ENCODE data around the gene B3GAT2. TPM values are rescaled to one million over a fixed set of nuclear protein-coding genes. Genes with fewer than 3 reads are reported as not detected.

Gene B3GAT2
- total and polyA plus RNA-seq, 2 experiments from 2014 or later = 0.34 TPM; not detected in 1

DNA sequence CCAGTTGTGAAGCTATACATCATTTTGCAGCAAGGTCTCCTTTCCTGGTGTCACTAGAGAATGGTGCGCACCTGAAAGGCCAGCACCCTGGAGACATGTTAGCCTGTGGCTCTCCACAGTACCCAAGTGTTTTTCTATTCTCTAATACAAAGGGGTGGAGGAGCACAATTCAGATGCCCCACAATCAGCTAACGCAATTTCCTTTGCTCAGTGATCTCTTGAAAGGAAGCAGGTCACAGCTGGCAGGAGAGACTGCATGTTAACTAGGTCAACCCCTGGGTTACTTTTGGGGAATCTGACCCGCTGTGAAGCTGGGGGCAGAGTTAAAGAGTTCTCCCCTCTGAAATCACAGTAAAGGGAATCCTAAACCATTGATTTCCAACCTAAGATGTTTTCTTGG is 92.5 kb downstream of the B3GAT2 start:
- H3K27ac ChIP-seq = no peak overlapping the region
- H2AFZ ChIP-seq = no peak overlapping the region
- no peaks in the 10 kb centered on the region for H3K9me2 ChIP-seq (ENCODE audit: insufficient read depth)
- TF ChIP-seq EZH2phosphoT487 (IDR thresholded peaks at IDR 0.05; ENCODE audit: insufficient read depth, low read depth) = no peak
- no peak for TF ChIP-seq EZH2 (IDR thresholded peaks at IDR 0.05; ENCODE audit: insufficient read depth, poor library complexity, severe bottlenecking)
- no peak overlapping the region for H3K9ac ChIP-seq
- H3K4me2 ChIP-seq (ENCODE audit: unreplicated experiment) = no peak overlapping the region
- no peaks in the 10 kb centered on the region for H4K20me1 ChIP-seq (ENCODE audit: insufficient read depth)
- H3K4me3 ChIP-seq = no peak overlapping the region
- no peaks in the 10 kb centered on the region for H3K9me3 ChIP-seq (ENCODE audit: low read depth)
- H3K79me2 ChIP-seq (ENCODE audit: insufficient read depth) = no peaks in the 10 kb centered on the region
- no peaks in the 10 kb centered on the region for H3K27me3 ChIP-seq (replicated peaks; ENCODE audit: insufficient read depth)
- H3K4me1 ChIP-seq (ENCODE audit: insufficient read depth) = 0 out of 2 replicates have a peak, but pooled peaks cover 6% of the 10 kb centered on the region
- DNase-seq = no peak
- WGBS, 2 experiments (ENCODE audit: low coverage in 1 of 2, low lambda C conversion rate in 2 of 2, missing lambda C conversion rate in 2 of 2) = 79 to 83% methylated on average over 3 of the region's 3 CpGs
- H3K36me3 ChIP-seq (ENCODE audit: low read depth) = no peaks in the 10 kb centered on the region
- H3F3A ChIP-seq (ENCODE audit: insufficient read depth) = no peaks in the 10 kb centered on the region
- in situ Hi-C loops (cut with MboI) = no loop called here

- TF ChIP-seq EZH2 (IDR thresholded peaks at IDR 0.05; ENCODE audit: insufficient read depth, poor library complexity, severe bottlenecking) = no peak
- no peak for TF ChIP-seq EZH2phosphoT487 (IDR thresholded peaks at IDR 0.05; ENCODE audit: insufficient read depth, low read depth)
- H3K4me2 ChIP-seq (ENCODE audit: unreplicated experiment) = no peak overlapping the region
- no peak overlapping the region for H2AFZ ChIP-seq
- no peak overlapping the region for H3K9ac ChIP-seq
- H4K20me1 ChIP-seq (ENCODE audit: insufficient read depth) = no peaks in the 10 kb centered on the region
- H3K4me3 ChIP-seq = no peak overlapping the region
- H3K27me3 ChIP-seq (replicated peaks; ENCODE audit: insufficient read depth) = no peaks in the 10 kb centered on the region
- H3K4me1 ChIP-seq (ENCODE audit: insufficient read depth) = 0 out of 2 replicates have a peak, but pooled peaks cover 6% of the 10 kb centered on the region
- H3K9me2 ChIP-seq (ENCODE audit: insufficient read depth) = no peaks in the 10 kb centered on the region
- DNase-seq = no peak
- in situ Hi-C loops (cut with MboI) = no loop called here
- H3K9me3 ChIP-seq (ENCODE audit: low read depth) = no peaks in the 10 kb centered on the region
- no peak overlapping the region for H3K27ac ChIP-seq
- no peaks in the 10 kb centered on the region for H3F3A ChIP-seq (ENCODE audit: insufficient read depth)
- 47 to 54% methylated on average over 3 of the region's 3 CpGs for WGBS, 2 experiments (ENCODE audit: low coverage in 1 of 2, low lambda C conversion rate in 2 of 2, missing lambda C conversion rate in 2 of 2)
- H3K79me2 ChIP-seq (ENCODE audit: insufficient read depth) = no peaks in the 10 kb centered on the region
- no peaks in the 10 kb centered on the region for H3K36me3 ChIP-seq (ENCODE audit: low read depth)
Observed at GRCh38 chr6:70863343-70863742, 93.5 kb downstream of the B3GAT2 start.

DNA sequence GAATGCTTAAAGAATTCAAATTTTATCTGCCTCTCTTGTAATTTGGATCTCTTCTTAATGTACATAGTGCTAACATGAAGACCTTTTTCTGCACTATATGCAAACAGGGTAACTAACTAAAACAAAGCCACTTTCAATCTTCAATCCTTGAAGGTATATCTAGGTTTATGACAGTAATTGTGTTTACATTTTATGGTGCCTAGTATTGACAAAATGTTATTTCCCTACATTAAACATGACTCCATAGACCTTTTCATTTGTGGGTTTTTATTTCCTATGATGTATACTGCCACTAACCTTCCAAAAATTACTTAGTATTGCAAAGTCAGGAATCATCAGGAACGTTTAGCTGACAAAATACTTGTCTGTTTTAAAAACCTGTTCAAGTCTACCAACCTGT is 95.9 kb downstream of the B3GAT2 start:
- in situ Hi-C loops (cut with MboI) = no loop called here
- TF ChIP-seq EZH2 (IDR thresholded peaks at IDR 0.05; ENCODE audit: insufficient read depth, poor library complexity, severe bottlenecking) = no peak
- no peak for TF ChIP-seq EZH2phosphoT487 (IDR thresholded peaks at IDR 0.05; ENCODE audit: insufficient read depth, low read depth)
- H2AFZ ChIP-seq = no peak overlapping the region
- no peaks in the 10 kb centered on the region for H3K79me2 ChIP-seq (ENCODE audit: insufficient read depth)
- H3K36me3 ChIP-seq (ENCODE audit: low read depth) = no peaks in the 10 kb centered on the region
- no peak overlapping the region for H3K9ac ChIP-seq
- DNase-seq = no peak
- H3K4me2 ChIP-seq (ENCODE audit: unreplicated experiment) = no peak overlapping the region
- no peaks in the 10 kb centered on the region for H3K9me3 ChIP-seq (ENCODE audit: low read depth)
- no peak overlapping the region for H3K4me3 ChIP-seq
- no peak overlapping the region for H3K27ac ChIP-seq
- H3K9me2 ChIP-seq (ENCODE audit: insufficient read depth) = no peaks in the 10 kb centered on the region
- no peaks in the 10 kb centered on the region for H3F3A ChIP-seq (ENCODE audit: insufficient read depth)
- WGBS, 2 experiments (ENCODE audit: low coverage in 1 of 2, low lambda C conversion rate in 2 of 2, missing lambda C conversion rate in 2 of 2) = 91 to 100% methylated on average over 1 of the region's 1 CpG
- H3K4me1 ChIP-seq (ENCODE audit: insufficient read depth) = 0 out of 2 replicates have a peak, but pooled peaks cover 6% of the 10 kb centered on the region
- no peaks in the 10 kb centered on the region for H3K27me3 ChIP-seq (replicated peaks; ENCODE audit: insufficient read depth)
- no peaks in the 10 kb centered on the region for H4K20me1 ChIP-seq (ENCODE audit: insufficient read depth)

GRCh38 chr6:70860045-70860444 is 96.8 kb downstream of the B3GAT2 start:
- Histone ChIP-seq H3K36me3 (ENCODE audit: low read depth) (no peaks in the 10 kb centered on the region), H4K20me1 (ENCODE audit: insufficient read depth) (no peaks in the 10 kb centered on the region), H3K79me2 (ENCODE audit: insufficient read depth) (no peaks in the 10 kb centered on the region), H2AFZ (no peak overlapping the region), H3K4me1 (ENCODE audit: insufficient read depth) (0 out of 2 replicates have a peak, but pooled peaks cover 6% of the 10 kb centered on the region), H3K4me3 (no peak overlapping the region), H3K9me2 (ENCODE audit: insufficient read depth) (no peaks in the 10 kb centered on the region), H3K9me3 (ENCODE audit: low read depth) (no peaks in the 10 kb centered on the region), H3K4me2 (ENCODE audit: unreplicated experiment) (no peak overlapping the region), H3F3A (ENCODE audit: insufficient read depth) (no peaks in the 10 kb centered on the region), H3K9ac (no peak overlapping the region), H3K27ac (no peak overlapping the region), H3K27me3 (replicated peaks; ENCODE audit: insufficient read depth) (no peaks in the 10 kb centered on the region)
- in situ Hi-C loops (cut with MboI) = no loop called here
- 89 to 97% methylated on average over 1 of the region's 1 CpG for WGBS, 2 experiments (ENCODE audit: low coverage in 1 of 2, low lambda C conversion rate in 2 of 2, missing lambda C conversion rate in 2 of 2)
- peak; percentile 39 for DNase-seq
- TF ChIP-seq EZH2phosphoT487 (IDR thresholded peaks at IDR 0.05; ENCODE audit: insufficient read depth, low read depth) (no peak), EZH2 (IDR thresholded peaks at IDR 0.05; ENCODE audit: insufficient read depth, poor library complexity, severe bottlenecking) (no peak)

Data from GM23248 (cell line).